Hepatocyte (in vitro differentiated cells): ENCODE results near the gene GALNT14.

ENCODE experiments used
- CTCF ChIP-seq: fragments of 200-600 bp; sonication (generic); IDR thresholded peaks from 2 replicates; pipeline ENCODE4 v1.5.1; 2016; ENCODE audit warnings: antibody characterized with exemption, mild to moderate bottlenecking; ENCODE audit not compliant: poor library complexity
- EZH2 ChIP-seq: fragments of 200-600 bp; sonication (generic); IDR thresholded peaks from 2 replicates; pipeline ENCODE4 v1.6.1; 2016; ENCODE audit warnings: antibody characterized with exemption, mild to moderate bottlenecking, borderline replicate concordance
- EZH2phosphoT487 ChIP-seq: fragments of 200-600 bp; sonication (generic); IDR thresholded peaks from one replicate; pipeline ENCODE4 v1.6.1; 2018; ENCODE audit warnings: antibody characterized with exemption, mild to moderate bottlenecking, low read depth, moderate library complexity; ENCODE audit not compliant: unreplicated experiment, severe bottlenecking

DNA sequence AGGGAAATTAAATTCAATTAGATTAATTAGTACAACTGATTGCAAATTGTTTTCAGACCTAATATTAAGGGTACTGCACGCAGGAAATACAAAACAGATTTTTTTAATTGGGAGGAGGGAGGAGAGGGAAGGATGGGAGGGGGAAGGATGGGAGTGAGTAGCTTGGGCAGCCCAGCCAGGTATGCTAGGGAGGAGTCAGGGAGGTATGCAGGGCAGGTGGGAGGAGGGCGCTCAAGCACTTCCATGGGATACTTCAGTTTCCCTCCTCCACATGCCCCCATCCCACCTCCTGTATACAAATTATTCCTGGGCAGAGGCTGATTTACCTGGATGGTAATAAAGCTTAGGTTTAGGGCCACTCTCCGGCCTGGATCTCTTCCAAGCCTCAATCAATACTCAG, 254.4 kb downstream of the GALNT14 start:
- TF ChIP-seq EZH2phosphoT487 (no peak), CTCF (no peak), EZH2 (no peak)
